GM18526 (cell line): ENCODE measurements around the gene UQCC5.

ENCODE experiments used
- POLR2A ChIP-seq: IDR thresholded peaks from 3 replicates; pipeline ENCODE4 v1.6.1; 2011; ENCODE audit not compliant: insufficient read length; ENCODE audit errors: extremely low read depth

UQCC5 gene

GRCh38 chr3:52498137-52499054, 38.0 kb upstream of the UQCC5 start:
- no peak for TF ChIP-seq POLR2A

- TF ChIP-seq POLR2A: no peak
These were observed 35.4 kb upstream of the UQCC5 start for GRCh38 chr3:52501046-52501445.

DNA sequence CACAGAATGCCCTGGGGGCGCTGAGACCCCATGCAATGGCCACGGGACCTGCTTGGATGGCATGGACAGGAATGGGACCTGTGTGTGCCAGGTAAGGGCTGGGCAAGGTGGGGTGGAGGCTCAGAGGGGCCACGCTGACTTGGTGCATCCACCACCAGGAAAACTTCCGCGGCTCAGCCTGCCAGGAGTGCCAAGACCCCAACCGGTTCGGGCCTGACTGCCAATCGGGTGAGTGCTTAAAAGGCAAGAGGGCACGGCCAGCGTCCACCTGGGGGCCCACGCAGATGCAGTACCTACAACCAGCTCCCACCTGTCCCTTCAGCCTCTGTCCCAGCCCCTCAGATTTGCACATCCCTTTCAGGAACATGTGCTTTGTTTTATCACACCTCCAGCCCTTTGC, 34.4 kb upstream of the UQCC5 start:
- no peak for TF ChIP-seq POLR2A

- TF ChIP-seq POLR2A: no peak
These were observed 33.5 kb upstream of the UQCC5 start for GRCh38 chr3:52502808-52503350.

DNA sequence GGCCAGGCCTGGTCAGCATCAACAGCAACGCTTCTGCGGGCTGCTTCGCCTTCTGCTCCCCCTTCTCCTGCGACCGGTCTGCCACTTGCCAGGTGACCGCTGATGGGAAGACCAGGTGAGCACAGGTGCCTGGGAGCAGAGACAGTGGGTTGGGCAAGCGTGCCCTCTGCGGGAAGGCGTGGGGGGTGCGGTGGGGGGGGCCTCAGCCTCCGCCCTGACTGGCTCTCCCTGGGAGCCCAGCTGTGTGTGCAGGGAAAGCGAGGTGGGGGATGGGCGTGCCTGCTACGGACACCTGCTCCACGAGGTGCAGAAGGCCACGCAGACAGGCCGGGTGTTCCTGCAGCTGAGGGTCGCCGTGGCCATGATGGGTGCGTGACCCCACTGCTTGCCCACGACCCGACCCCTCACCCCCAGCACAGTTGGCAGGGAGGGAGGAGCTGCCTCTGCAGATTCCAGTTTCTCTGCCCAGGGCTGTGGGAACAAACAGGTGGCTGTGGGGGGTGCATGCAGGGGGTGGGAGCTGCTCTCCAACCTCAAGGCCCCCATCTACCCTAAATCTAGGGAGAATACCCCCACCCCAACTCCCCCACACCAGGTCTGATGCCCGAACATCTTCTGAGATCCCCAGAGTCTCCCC, 32.5 kb upstream of the UQCC5 start:
- TF ChIP-seq POLR2A: no peak

DNA sequence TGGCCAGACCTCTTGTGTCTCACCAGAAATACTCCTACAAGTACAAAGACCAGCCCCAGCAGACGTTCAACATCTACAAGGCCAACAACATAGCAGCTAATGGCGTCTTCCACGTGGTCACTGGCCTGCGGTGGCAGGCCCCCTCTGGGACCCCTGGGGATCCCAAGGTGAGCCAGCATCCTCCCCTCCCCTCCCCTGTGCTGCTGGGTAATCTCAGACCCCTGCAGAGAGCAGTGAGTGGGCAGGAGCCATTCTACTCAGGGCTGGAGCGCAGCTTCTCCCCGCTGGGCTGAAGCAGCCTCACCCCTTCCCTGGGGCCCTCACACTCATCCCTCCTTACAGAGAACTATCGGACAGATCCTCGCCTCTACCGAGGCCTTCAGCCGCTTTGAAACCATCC, 31.4 kb upstream of the UQCC5 start:
- TF ChIP-seq POLR2A: no peak

GRCh38 chr3:52506266-52506966, 30.0 kb upstream of the UQCC5 start:
- TF ChIP-seq POLR2A: no peak

DNA sequence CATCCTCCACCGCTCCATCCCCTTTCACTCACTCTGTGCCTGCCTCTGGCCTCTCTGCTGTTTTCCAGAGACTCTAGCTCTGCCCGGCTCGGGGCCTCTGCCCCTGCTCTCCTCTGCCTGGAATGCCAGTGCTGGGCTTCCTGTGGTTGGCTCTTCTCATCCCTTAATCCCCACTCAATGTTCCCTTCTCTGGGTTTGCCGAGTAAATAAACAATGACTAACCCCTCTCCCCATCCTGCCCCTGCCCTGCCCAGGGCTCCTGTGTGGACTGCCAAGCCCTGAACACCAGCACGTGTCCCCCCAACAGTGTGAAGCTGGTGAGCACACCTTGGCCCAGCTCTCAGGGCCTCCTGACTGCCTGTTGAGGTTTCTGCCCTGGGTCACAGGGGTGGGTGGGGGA, 29.0 kb upstream of the UQCC5 start:
- TF ChIP-seq POLR2A: no peak

GRCh38 chr3:52509753-52510328, 26.6 kb upstream of the UQCC5 start:
- no peak for TF ChIP-seq POLR2A

DNA sequence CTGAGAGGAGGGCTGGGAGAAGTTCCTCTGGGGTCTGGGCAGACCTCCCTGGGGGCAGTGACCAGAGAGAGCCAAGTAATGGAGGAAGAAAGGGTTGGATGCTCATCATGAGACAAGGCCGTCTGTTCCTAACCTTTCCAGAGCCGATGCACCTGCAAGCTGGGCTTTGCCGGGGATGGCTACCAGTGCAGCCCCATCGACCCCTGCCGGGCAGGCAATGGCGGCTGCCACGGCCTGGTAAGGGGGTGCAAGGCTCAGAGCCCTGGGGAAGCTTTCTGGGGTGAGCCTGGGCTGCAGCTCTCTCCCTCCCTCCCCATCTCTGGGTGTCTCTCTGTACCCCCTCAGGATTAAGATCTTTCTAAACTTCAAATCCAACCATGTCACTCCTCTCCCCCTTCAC, 24.9 kb upstream of the UQCC5 start:
- no peak for TF ChIP-seq POLR2A

GRCh38 chr3:52512105-52512504, 24.3 kb upstream of the UQCC5 start:
- no peak for TF ChIP-seq POLR2A

DNA sequence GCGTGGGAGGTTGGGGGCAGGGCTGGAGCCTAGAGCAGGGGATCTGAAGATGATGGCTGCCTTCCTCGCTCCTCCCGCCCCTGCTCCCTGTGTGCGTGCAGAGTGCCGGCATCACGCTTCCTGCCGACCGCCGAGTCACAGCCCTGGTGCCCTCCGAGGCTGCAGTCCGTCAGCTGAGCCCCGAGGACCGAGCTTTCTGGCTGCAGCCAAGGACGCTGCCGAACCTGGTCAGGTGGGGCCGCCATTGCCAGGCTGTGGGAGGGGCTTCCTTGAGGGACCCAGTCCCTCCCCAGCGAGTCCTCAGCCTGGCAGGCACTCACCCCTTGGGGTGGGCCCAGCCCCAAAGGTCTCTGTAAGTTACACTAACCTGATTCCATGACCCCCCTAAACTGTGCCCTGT, 23.7 kb upstream of the UQCC5 start:
- TF ChIP-seq POLR2A: no peak

DNA sequence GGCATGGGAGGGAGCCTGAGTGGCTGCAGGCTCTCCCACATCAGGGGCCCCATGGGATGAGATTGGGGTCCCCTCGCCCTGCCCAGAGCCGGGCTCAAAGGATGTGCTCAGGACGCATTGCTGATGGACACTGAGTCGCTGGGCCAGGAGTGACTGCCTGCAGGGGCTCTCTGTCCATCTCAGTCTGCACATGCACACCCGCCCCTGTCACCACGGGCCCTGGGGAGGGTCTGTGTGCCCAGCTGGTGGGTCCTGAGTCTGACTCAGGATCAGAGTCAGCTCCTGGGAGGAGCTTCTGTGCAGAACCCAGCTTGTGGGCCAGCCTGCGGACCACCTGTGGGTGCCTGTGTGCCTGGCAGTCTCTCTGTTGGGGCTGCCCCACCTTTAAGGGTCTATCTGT, 23.1 kb upstream of the UQCC5 start:
- TF ChIP-seq POLR2A: no peak

GRCh38 chr3:52514576-52514975, 21.8 kb upstream of the UQCC5 start:
- no peak for TF ChIP-seq POLR2A

DNA sequence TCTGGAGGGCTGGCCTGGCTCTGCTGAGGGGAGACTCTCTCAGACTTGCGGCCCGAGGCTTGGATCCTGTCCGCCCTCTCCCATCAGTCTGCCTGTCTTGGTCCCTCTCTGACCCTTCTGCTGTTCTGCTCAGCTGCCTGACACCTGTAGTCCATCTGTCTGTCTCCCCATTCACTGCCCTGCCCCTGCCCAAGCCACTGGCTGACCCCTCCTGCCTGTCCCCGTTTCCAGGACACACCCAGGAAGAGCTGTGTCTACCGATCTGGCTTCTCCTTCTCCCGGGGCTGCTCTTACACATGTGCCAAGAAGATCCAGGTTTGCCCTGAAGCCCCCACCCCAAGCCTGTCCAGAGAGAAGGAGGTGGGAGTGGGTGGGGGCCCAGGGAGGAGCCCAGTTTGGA, 21.2 kb upstream of the UQCC5 start:
- TF ChIP-seq POLR2A: no peak

DNA sequence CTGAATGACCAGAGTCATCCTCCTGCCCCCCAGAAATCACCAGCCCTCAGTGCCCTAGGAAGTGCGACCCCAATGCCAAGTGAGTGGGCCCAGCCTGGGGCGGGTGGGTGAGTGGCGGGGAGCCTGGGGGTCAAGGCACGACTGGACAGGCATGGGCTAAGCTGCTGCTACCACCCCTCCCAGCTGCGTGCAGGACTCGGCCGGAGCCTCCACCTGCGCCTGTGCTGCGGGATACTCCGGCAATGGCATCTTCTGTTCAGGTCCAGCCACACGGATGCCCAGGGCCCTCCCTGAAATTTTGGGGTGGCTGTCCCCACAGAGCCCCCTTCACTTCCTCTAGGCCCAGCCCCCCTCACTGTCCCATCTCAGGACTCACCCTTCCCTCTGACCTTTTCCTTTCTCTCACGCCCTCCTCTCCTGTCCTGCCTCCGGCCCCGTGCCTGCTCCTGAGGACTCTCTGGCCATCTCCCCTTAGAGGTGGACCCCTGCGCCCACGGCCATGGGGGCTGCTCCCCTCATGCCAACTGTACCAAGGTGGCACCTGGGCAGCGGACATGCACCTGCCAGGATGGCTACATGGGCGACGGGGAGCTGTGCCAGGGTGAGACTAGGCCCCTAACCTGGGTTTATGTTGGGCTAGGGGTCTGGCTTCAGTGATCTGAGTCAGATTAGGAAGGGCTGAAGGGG, 19.8 kb upstream of the UQCC5 start:
- no peak for TF ChIP-seq POLR2A
